ENCODE measurements around the gene GAB2.

Gene GAB2

DNA sequence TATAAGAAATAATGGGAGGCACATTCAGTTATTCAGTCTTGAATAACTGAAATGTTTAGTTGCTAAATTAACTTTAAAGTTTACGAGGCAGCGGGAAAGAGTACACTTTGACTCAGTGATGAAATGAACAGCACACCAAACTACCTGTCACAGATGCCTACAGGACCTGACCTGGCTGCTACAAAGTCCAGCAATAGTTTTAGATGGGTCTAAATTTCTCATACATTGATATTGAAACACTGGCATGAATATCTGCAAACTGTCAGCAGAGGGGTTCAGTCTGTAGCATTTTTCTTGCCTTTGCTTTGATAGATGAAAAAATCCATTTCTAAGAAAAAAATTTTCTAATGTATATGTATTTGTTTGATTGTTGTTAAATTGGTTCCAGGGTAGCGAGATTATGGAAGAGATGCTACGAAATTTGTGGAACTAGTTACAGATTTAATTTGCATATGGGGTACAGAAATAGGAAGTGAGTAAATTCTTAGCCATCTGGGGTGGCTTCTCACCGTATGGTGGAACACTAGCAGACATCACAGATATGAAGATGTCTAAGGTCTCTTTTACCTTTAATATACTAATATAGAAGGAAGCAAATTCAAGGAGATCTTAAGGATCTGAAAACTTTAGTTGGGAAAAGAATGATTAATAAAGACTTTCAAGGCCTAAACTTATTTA, 20.8 kb upstream of the GAB2 start:
- TF ChIP-seq SIN3A (IDR thresholded peaks at IDR 0.05; ENCODE audit: borderline replicate concordance, insufficient read depth, low read length) (no peak), POLR2AphosphoS5 (IDR thresholded peaks at IDR 0.05; ENCODE audit: low read depth, low read length) (no peak), TAF1 (IDR thresholded peaks at IDR 0.05; ENCODE audit: borderline replicate concordance, insufficient read depth, low read length) (no peak), FOXP2 (optimal IDR thresholded peaks at IDR 0.05; ENCODE audit: borderline replicate concordance, extremely low read depth, extremely low read length, insufficient read depth) (no peak)
- TF ChIP-seq, protein P1, sequence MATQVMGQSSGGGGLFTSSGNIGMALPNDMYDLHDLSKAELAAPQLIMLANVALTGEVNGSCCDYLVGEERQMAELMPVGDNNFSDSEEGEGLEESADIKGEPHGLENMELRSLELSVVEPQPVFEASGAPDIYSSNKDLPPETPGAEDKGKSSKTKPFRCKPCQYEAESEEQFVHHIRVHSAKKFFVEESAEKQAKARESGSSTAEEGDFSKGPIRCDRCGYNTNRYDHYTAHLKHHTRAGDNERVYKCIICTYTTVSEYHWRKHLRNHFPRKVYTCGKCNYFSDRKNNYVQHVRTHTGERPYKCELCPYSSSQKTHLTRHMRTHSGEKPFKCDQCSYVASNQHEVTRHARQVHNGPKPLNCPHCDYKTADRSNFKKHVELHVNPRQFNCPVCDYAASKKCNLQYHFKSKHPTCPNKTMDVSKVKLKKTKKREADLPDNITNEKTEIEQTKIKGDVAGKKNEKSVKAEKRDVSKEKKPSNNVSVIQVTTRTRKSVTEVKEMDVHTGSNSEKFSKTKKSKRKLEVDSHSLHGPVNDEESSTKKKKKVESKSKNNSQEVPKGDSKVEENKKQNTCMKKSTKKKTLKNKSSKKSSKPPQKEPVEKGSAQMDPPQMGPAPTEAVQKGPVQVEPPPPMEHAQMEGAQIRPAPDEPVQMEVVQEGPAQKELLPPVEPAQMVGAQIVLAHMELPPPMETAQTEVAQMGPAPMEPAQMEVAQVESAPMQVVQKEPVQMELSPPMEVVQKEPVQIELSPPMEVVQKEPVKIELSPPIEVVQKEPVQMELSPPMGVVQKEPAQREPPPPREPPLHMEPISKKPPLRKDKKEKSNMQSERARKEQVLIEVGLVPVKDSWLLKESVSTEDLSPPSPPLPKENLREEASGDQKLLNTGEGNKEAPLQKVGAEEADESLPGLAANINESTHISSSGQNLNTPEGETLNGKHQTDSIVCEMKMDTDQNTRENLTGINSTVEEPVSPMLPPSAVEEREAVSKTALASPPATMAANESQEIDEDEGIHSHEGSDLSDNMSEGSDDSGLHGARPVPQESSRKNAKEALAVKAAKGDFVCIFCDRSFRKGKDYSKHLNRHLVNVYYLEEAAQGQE (IDR thresholded peaks at IDR 0.05; ENCODE audit: insufficient read depth in 1 of 2, low read depth in 2 of 2, low read length in 2 of 2), result no peak

DNA sequence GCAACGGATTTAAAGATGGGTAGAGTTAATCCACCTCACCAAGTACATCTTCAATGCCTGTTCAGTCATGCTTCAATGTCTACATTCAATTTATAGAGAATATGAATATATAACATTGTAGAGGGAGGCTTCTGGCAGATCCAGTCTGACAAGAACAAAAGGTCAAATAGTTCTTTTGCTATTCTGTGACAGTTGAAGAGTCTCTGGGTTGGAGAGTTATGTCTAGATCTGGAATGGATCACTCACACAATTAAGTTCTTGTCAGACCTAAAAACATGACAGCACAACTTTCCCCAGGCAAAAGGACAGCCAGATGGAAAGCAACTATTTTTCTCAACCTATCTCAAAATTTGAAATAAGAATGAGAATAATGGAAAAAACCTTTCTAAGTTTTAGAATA, 15.3 kb upstream of the GAB2 start:
- TF ChIP-seq, protein P1 (IDR thresholded peaks at IDR 0.05; ENCODE audit: insufficient read depth in 1 of 2, low read depth in 2 of 2, low read length in 2 of 2), result no peak
- TF ChIP-seq POLR2AphosphoS5 (IDR thresholded peaks at IDR 0.05; ENCODE audit: low read depth, low read length) (no peak), FOXP2 (optimal IDR thresholded peaks at IDR 0.05; ENCODE audit: borderline replicate concordance, extremely low read depth, extremely low read length, insufficient read depth) (no peak), TAF1 (IDR thresholded peaks at IDR 0.05; ENCODE audit: borderline replicate concordance, insufficient read depth, low read length) (no peak), SIN3A (IDR thresholded peaks at IDR 0.05; ENCODE audit: borderline replicate concordance, insufficient read depth, low read length) (no peak)

GRCh38 chr11:78432058-78432515, 14.5 kb upstream of the GAB2 start:
- no peak for TF ChIP-seq FOXP2 (optimal IDR thresholded peaks at IDR 0.05; ENCODE audit: borderline replicate concordance, extremely low read depth, extremely low read length, insufficient read depth)

- no peak for TF ChIP-seq SIN3A (IDR thresholded peaks at IDR 0.05; ENCODE audit: borderline replicate concordance, insufficient read depth, low read length)
- TF ChIP-seq, protein P1 (IDR thresholded peaks at IDR 0.05; ENCODE audit: insufficient read depth in 1 of 2, low read depth in 2 of 2, low read length in 2 of 2), result no peak
- TF ChIP-seq TAF1 (IDR thresholded peaks at IDR 0.05; ENCODE audit: borderline replicate concordance, insufficient read depth, low read length), result no peak
- TF ChIP-seq POLR2AphosphoS5 (IDR thresholded peaks at IDR 0.05; ENCODE audit: low read depth, low read length), result no peak
- TF ChIP-seq FOXP2 (optimal IDR thresholded peaks at IDR 0.05; ENCODE audit: borderline replicate concordance, extremely low read depth, extremely low read length, insufficient read depth), result no peak
Measured at GRCh38 chr11:78429660-78430059, 12.0 kb upstream of the GAB2 start.

DNA sequence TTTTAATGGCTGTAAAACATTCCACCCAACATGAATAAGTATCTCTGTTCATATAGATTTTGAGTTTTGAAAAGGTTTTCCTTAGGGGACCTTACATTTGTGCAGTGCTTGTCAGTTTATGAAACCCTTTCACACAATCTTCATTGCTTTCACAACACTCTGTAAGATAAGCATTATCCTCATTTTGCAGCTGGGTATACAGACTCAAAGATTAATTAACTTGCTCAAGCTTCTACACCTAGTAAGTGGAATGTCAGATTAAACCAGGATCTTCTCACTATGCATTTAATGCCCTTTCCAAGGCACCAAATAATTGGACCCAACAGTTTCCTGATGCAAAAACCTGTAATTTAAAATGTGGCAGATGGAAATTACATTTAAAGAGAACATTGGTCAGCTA, 11.6 kb upstream of the GAB2 start:
- no peak for TF ChIP-seq SIN3A (IDR thresholded peaks at IDR 0.05; ENCODE audit: borderline replicate concordance, insufficient read depth, low read length)
- TF ChIP-seq, protein P1 (IDR thresholded peaks at IDR 0.05; ENCODE audit: insufficient read depth in 1 of 2, low read depth in 2 of 2, low read length in 2 of 2), result no peak
- TF ChIP-seq POLR2AphosphoS5 (IDR thresholded peaks at IDR 0.05; ENCODE audit: low read depth, low read length), result no peak
- no peak for TF ChIP-seq FOXP2 (optimal IDR thresholded peaks at IDR 0.05; ENCODE audit: borderline replicate concordance, extremely low read depth, extremely low read length, insufficient read depth)
- TF ChIP-seq TAF1 (IDR thresholded peaks at IDR 0.05; ENCODE audit: borderline replicate concordance, insufficient read depth, low read length), result no peak
